ENCODE measurements around the gene CIRBP. TPM values are rescaled to one million over a fixed set of nuclear protein-coding genes. Genes with fewer than 3 reads are reported as not detected.
A peak's percentile ranks its signal among the peaks of the same experiment; 100 is the strongest.

Gene CIRBP
- total and polyA plus RNA-seq, 9 of the 15 experiments (the other 6 are each of a cell fraction or from before 2014, with no cell fraction given), result 20.5 to 327 (median 176) TPM

- no peak for TF ChIP-seq ZNF407 (IDR thresholded peaks at IDR 0.05; ENCODE audit: low read depth)
- no peak for TF ChIP-seq SMARCA5 (IDR thresholded peaks at IDR 0.05)
- TF ChIP-seq KLF10 (CRISPR knock-in tag; IDR thresholded peaks at IDR 0.05), result no peak
- TF ChIP-seq ZBTB7A (IDR thresholded peaks at IDR 0.05; ENCODE audit: borderline replicate concordance, control insufficient read depth, low read depth, low read length), result peak; percentile 51; the same call in 1 of the 2 replicates
- TF ChIP-seq CREB3 (tag; conservative IDR thresholded peaks at IDR 0.05; ENCODE audit: low read depth), result no peak
- no peak for TF ChIP-seq MTA2 (IDR thresholded peaks at IDR 0.05; ENCODE audit: low read depth)
- no peak for TF ChIP-seq RBBP5 (IDR thresholded peaks at IDR 0.05; ENCODE audit: borderline replicate concordance, insufficient read depth, low read length, poor library complexity, severe bottlenecking)
- TF ChIP-seq RFX5 (IDR thresholded peaks at IDR 0.05; ENCODE audit: low read depth, low read length), result no peak
- no peak for TF ChIP-seq ZBTB26 (CRISPR knock-in tag; IDR thresholded peaks at IDR 0.05)
- TF ChIP-seq POLR2H (tag; IDR thresholded peaks at IDR 0.05; ENCODE audit: low read depth), result no peak
- no peak for TF ChIP-seq ZNF655 (CRISPR knock-in tag; IDR thresholded peaks at IDR 0.05)
- TF ChIP-seq TFAP4 (CRISPR knock-in tag; IDR thresholded peaks at IDR 0.05; ENCODE audit: borderline replicate concordance), result 0 out of 2 replicates have a peak, but pooled peaks have one; percentile 12
- TF ChIP-seq MAX (CRISPR knock-in tag; IDR thresholded peaks at IDR 0.05), result no peak
- no peak for TF ChIP-seq SIX5 (IDR thresholded peaks at IDR 0.05; ENCODE audit: borderline replicate concordance in 1 of 2, insufficient read depth in 1 of 2, low read depth in 1 of 2, low read length in 2 of 2)
Measured at GRCh38 chr19:1252221-1252820, 16.8 kb upstream of the CIRBP start (continued).

All from K562 (cell line).